OCI-LY3 (cell line): Measurements from ENCODE around the gene USP22.
A peak's percentile ranks its signal among the peaks of the same experiment; 100 is the strongest.

ENCODE experiments used
- H2AFZ ChIP-seq: fragments of 200-600, 300-600 bp; shearing (Covaris generic); 2 replicates; pipeline ENCODE4 v1.6.0; 2014; ENCODE audit warnings: antibody characterized with exemption, low read depth, low read length
- H3K27ac ChIP-seq: fragments of 200-600, 300-600 bp; sonication (generic); 2 replicates; pipeline ENCODE4 v1.5.1; 2014; ENCODE audit warnings: mild to moderate bottlenecking, low read length, moderate library complexity, mixed read lengths
- H3K27me3 ChIP-seq: fragments of 200-600, 300-600 bp; sonication (generic); 2 replicates; pipeline ENCODE4 v1.6.1; 2014; ENCODE audit warnings: low read depth, low read length, mixed read lengths
- H3K36me3 ChIP-seq: fragments of 200-600, 300-600 bp; sonication (generic); replicated peaks from 2 replicates; pipeline ENCODE3; 2014; ENCODE audit warnings: low read depth, low read length, mixed read lengths
- H3K4me1 ChIP-seq: fragments of 300-600, 200-600 bp; sonication (generic); 2 replicates; pipeline ENCODE4 v1.6.1; 2014; ENCODE audit warnings: low read length, mixed read lengths
- H3K4me2 ChIP-seq: fragments of 200-600, 300-600 bp; sonication (generic); 2 replicates; pipeline ENCODE4 v1.6.1; 2014; ENCODE audit warnings: low read length, mixed read lengths
- H3K4me3 ChIP-seq: fragments of 300-600, 200-600 bp; sonication (generic); 2 replicates; pipeline ENCODE4 v1.5.1; 2014; ENCODE audit warnings: antibody characterized with exemption, mild to moderate bottlenecking, low read length, moderate library complexity
- H3K79me2 ChIP-seq: fragments of 300-600, 200-600 bp; shearing (Covaris generic); 2 replicates; pipeline ENCODE4 v1.6.1; 2014; ENCODE audit warnings: mild to moderate bottlenecking, low read length, mixed read lengths
- H3K9ac ChIP-seq: fragments of 300-600, 200-600 bp; shearing (Covaris generic); 2 replicates; pipeline ENCODE4 v1.6.0; 2014; ENCODE audit warnings: mild to moderate bottlenecking, low read length, moderate library complexity
- H3K9me3 ChIP-seq: fragments of 200-600, 300-600 bp; shearing (Covaris generic); 2 replicates; pipeline ENCODE4 v1.6.1; 2014; ENCODE audit warnings: low read length, mixed read lengths; ENCODE audit not compliant: insufficient read depth
- H4K20me1 ChIP-seq: fragments of 200-600, 300-600 bp; sonication (generic); 2 replicates; pipeline ENCODE4 v1.6.1; 2016; ENCODE audit warnings: low read length, mixed read lengths; ENCODE audit not compliant: insufficient read depth
- EZH2phosphoT487 ChIP-seq: fragments of 200-600 bp; shearing (Covaris generic); IDR thresholded peaks from 2 replicates; pipeline ENCODE4 v1.6.1; 2018; ENCODE audit warnings: antibody characterized with exemption, mixed run types, low read depth
- TF ChIP-seq, protein P1 (sequence below): fragments of 200-600, 300-600 bp; sonication (generic); IDR thresholded peaks from 2 replicates; pipeline ENCODE4 v1.5.1; 2014; ENCODE audit warnings: antibody characterized with exemption, low read length, low read depth

USP22 gene

GRCh38 chr17:21042458-21043295 is at the start of gene USP22:
TSS of gene USP22 (minus strand) at chr17:21043011. CDS start at chr17:21042835, 176 bp downstream.
- H3K4me1 ChIP-seq: peaks cover 4% of the 10 kb centered on the region; the same call in 1 of the 2 replicates
- no peaks in the 10 kb centered on the region for H3K27me3 ChIP-seq
- TF ChIP-seq EZH2phosphoT487: no peak
- TF ChIP-seq, protein P1, sequence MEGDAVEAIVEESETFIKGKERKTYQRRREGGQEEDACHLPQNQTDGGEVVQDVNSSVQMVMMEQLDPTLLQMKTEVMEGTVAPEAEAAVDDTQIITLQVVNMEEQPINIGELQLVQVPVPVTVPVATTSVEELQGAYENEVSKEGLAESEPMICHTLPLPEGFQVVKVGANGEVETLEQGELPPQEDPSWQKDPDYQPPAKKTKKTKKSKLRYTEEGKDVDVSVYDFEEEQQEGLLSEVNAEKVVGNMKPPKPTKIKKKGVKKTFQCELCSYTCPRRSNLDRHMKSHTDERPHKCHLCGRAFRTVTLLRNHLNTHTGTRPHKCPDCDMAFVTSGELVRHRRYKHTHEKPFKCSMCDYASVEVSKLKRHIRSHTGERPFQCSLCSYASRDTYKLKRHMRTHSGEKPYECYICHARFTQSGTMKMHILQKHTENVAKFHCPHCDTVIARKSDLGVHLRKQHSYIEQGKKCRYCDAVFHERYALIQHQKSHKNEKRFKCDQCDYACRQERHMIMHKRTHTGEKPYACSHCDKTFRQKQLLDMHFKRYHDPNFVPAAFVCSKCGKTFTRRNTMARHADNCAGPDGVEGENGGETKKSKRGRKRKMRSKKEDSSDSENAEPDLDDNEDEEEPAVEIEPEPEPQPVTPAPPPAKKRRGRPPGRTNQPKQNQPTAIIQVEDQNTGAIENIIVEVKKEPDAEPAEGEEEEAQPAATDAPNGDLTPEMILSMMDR: no peak
- H2AFZ ChIP-seq: peak within 1 kb of the TSS; percentile 85; the same call in 1 of the 2 replicates
- H3K36me3 ChIP-seq: no peaks in the 10 kb centered on the region
- H3K4me2 ChIP-seq: peak within 1 kb of the TSS; percentile 68
- H3K4me3 ChIP-seq: peak within 1 kb of the TSS; percentile 90
- H3K79me2 ChIP-seq: peaks cover 50% of the 10 kb centered on the region
- peak within 1 kb of the TSS; percentile 85 for H3K9ac ChIP-seq
- H4K20me1 ChIP-seq: peaks cover 29% of the 10 kb centered on the region
- H3K9me3 ChIP-seq: no peaks in the 10 kb centered on the region
- H3K27ac ChIP-seq: peak within 1 kb of the TSS; percentile 79

DNA sequence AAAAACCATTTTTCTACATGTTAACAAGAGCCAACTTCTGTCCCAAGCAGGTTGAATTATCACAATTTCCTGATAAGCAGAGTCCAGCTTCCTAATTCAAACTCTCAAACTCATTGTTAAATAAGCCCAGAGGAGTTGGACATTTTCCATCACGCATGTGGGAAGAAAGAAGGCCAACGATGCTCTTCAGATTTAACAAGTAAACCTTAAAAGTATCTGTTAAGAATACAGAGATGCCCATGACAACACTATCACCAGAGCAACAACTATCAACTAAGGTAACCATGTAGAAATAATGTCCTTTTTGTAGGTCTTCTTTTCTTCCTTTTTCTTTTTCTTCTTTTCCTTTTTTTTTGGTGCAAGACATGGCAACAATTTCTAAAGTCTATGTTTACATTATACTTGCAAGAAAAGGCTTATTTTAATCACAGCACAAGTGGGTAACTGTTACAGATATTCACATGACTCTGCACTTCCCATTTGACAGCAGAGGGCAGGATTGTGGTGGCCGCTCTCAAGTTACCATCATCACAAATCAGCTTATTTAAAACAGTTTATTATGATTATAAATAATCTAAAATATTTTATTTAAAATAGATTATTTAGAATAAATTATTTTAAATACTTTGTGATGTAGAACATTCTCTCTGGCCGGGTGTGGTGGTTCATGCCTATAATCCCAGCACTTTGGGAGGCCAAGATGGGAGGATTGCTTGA is 48.2 kb upstream of the USP22 start:
- H3K36me3 ChIP-seq: no peaks in the 10 kb centered on the region
- H2AFZ ChIP-seq: no peak overlapping the region
- no peaks in the 10 kb centered on the region for H3K79me2 ChIP-seq
- H4K20me1 ChIP-seq: no peaks in the 10 kb centered on the region
- 0 out of 2 replicates have a peak overlapping the region, but pooled peaks have one; percentile 5 for H3K4me2 ChIP-seq
- no peak overlapping the region for H3K27ac ChIP-seq
- no peak overlapping the region for H3K4me3 ChIP-seq
- H3K27me3 ChIP-seq: no peaks in the 10 kb centered on the region
- TF ChIP-seq, protein P1: 0 out of 2 replicates have a peak, but pooled peaks have one; percentile 3
- TF ChIP-seq EZH2phosphoT487: no peak
- H3K4me1 ChIP-seq: peaks cover 18% of the 10 kb centered on the region
- no peaks in the 10 kb centered on the region for H3K9me3 ChIP-seq
- no peak overlapping the region for H3K9ac ChIP-seq

DNA sequence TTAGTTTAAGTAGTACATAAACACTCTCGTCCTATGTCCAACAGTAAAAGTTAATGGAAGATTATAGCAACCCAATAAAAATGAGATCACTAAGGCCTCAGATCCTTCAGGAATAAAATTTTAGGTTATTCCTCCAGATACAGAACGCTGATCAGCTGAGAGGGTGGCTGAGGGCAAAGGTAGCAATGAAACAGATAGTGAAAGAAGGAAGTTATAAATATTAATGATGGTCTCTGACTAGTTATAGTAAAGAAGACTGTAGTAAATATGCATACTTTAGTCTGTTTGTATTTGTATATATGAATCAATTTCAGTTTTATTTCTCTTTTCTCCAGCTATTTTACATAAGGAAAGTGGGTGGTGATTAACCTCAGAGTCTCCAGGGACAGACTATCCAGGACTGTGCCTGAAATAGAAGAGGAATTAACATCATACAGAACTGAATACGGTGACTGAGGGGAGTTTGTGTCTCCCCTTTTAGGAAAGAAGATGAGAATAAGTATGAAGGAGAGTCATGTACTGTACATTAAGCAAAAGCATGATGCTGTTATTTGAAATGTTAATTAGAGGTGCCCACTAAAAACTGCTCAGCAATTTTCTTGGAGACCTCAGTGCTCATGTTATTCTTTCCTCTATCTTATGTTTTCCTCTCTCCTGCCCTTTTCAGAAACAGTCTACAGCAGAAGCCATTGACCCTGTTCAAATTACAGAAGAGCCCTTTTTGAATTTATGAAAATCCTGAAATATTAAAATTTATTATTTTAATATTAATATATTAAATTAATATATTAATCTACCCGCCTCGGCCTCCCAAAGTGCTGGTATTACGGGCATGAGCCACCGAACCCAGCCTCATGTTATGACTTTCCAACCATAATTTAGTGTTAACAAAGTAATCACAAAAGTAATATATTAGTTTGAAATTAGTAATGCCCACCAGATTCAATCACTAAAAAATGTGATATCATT is 47.4 kb upstream of the USP22 start:
- Histone ChIP-seq H3K4me1 (peaks cover 18% of the 10 kb centered on the region), H3K4me3 (peak overlapping the region; percentile 53), H2AFZ (no peak overlapping the region), H3K9me3 (no peaks in the 10 kb centered on the region), H3K36me3 (no peaks in the 10 kb centered on the region), H3K9ac (no peak overlapping the region), H3K4me2 (peak overlapping the region; percentile 54), H3K27ac (no peak overlapping the region), H3K27me3 (no peaks in the 10 kb centered on the region), H4K20me1 (no peaks in the 10 kb centered on the region), H3K79me2 (no peaks in the 10 kb centered on the region)
- TF ChIP-seq EZH2phosphoT487: no peak
- TF ChIP-seq, protein P1: no peak
